ENCODE data around the gene IRAK3. TPM values are rescaled to one million over a fixed set of nuclear protein-coding genes. Genes with fewer than 3 reads are reported as not detected.

IRAK3 gene
- total RNA-seq, 4 donors from 2014 or later, result 1.5 to 14.1 (median 7.7) TPM

- Histone ChIP-seq H3K4me1 (no peaks in the 10 kb centered on the region), H3K4me3 (no peak overlapping the region), H3K9me3 (no peaks in the 10 kb centered on the region), H3K27ac (no peak overlapping the region), H3K36me3 (no peaks in the 10 kb centered on the region), H3K27me3 (no peaks in the 10 kb centered on the region)
- DNase-seq, result no peak
- no peak for TF ChIP-seq POLR2A (IDR thresholded peaks at IDR 0.05)
- TF ChIP-seq CTCF (IDR thresholded peaks at IDR 0.05), result no peak
- intact Hi-C loops (cut with DNase I), result no loop called here
These were observed 73.7 kb downstream of the IRAK3 start for GRCh38 chr12:66262737-66263136.

GRCh38 chr12:66268562-66268961, 79.5 kb downstream of the IRAK3 start:
- TF ChIP-seq CTCF (IDR thresholded peaks at IDR 0.05), result no peak
- no peak for TF ChIP-seq POLR2A (IDR thresholded peaks at IDR 0.05)
- intact Hi-C loops (cut with DNase I), result no loop called here
- H3K27me3 ChIP-seq, result no peaks in the 10 kb centered on the region
- no peak overlapping the region for H3K27ac ChIP-seq
- H3K36me3 ChIP-seq, result no peaks in the 10 kb centered on the region
- H3K4me1 ChIP-seq, result no peaks in the 10 kb centered on the region
- no peaks in the 10 kb centered on the region for H3K9me3 ChIP-seq
- 49 to 56% methylated on average over 3 of the region's 3 CpGs for WGBS, 2 donors
- no peak overlapping the region for H3K4me3 ChIP-seq
- DNase-seq, result no peak

DNA sequence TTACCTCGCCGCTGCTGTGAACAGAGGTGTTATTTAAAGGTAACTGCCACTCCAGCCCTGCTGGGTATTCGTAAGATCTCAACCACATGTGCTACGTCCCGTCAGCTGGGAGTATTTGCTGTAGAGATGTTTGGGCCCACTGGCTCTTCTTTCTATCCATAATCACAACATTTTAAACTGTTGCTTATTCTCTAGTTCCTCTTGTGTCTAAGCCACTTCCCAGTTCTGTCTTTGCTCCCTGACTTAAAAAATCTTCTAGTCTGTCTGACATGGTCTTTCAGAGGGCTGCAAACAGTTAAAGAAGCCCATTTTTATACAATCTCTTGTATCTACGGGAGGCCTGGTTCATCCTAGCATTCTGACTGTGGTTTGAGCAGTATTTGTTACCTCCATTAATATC, 80.1 kb downstream of the IRAK3 start:
- no peak overlapping the region for H3K4me3 ChIP-seq
- H3K4me1 ChIP-seq, result no peaks in the 10 kb centered on the region
- H3K27me3 ChIP-seq, result no peaks in the 10 kb centered on the region
- intact Hi-C loops (cut with DNase I), result no loop called here
- TF ChIP-seq CTCF (IDR thresholded peaks at IDR 0.05), result no peak
- no peak for TF ChIP-seq POLR2A (IDR thresholded peaks at IDR 0.05)
- WGBS, 2 donors, result 84% methylated on average over 6 of the region's 6 CpGs
- no peaks in the 10 kb centered on the region for H3K36me3 ChIP-seq
- DNase-seq, result no peak
- no peaks in the 10 kb centered on the region for H3K9me3 ChIP-seq
- H3K27ac ChIP-seq, result peak overlapping the region in 1 of 4 donors; percentile 7

GRCh38 chr12:66269757-66270383, 80.9 kb downstream of the IRAK3 start:
- intact Hi-C loops (cut with DNase I), result no loop called here
- peak; percentile 37 to 68 (median 58) for TF ChIP-seq CTCF (IDR thresholded peaks at IDR 0.05)
- no peak for TF ChIP-seq POLR2A (IDR thresholded peaks at IDR 0.05)
- Histone ChIP-seq H3K4me1 (no peaks in the 10 kb centered on the region), H3K27me3 (no peaks in the 10 kb centered on the region), H3K27ac (peak overlapping the region in 1 of 4 donors; percentile 7), H3K36me3 (no peaks in the 10 kb centered on the region), H3K9me3 (no peaks in the 10 kb centered on the region), H3K4me3 (no peak overlapping the region)
- DNase-seq, result no peak
- 51 to 54% methylated on average over 5 of the region's 5 CpGs for WGBS, 2 donors

- TF ChIP-seq CTCF (IDR thresholded peaks at IDR 0.05), result no peak
- TF ChIP-seq POLR2A (IDR thresholded peaks at IDR 0.05), result no peak
- Histone ChIP-seq H3K4me3 (no peak overlapping the region), H3K4me1 (no peaks in the 10 kb centered on the region), H3K27me3 (no peaks in the 10 kb centered on the region), H3K9me3 (no peaks in the 10 kb centered on the region), H3K27ac (no peak overlapping the region), H3K36me3 (no peaks in the 10 kb centered on the region)
- WGBS, 2 donors, result 75 to 84% methylated on average over 1 of the region's 1 CpG
- no peak for DNase-seq
- intact Hi-C loops (cut with DNase I), result no loop called here
These were observed 81.6 kb downstream of the IRAK3 start for GRCh38 chr12:66270613-66271012.
